ENCODE data around the gene ABCC12.

DNA sequence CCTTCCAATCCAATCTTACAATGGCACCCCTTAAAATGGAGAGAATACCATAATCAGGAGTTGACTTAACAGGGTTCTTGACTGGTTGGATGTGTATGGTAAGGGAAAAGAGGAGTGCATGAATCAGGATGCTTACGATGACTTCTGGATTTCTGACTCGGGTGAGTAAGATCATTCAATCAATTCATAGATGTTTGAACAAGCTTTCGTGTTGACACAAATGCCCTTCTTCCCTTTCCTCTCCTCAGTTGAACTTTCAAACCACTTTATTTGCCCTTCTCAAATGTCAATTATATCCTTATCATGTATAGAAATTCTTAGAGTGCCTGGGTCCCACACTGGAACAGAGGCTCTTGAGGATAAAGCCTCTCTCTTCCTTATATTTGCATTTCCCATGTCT, 25.9 kb downstream of the ABCC12 start:
- no peak for TF ChIP-seq EZH2 (IDR thresholded peaks at IDR 0.05; ENCODE audit: borderline replicate concordance, insufficient read depth, low read depth, low read length, poor library complexity, severe bottlenecking)
- TF ChIP-seq, protein P1, sequence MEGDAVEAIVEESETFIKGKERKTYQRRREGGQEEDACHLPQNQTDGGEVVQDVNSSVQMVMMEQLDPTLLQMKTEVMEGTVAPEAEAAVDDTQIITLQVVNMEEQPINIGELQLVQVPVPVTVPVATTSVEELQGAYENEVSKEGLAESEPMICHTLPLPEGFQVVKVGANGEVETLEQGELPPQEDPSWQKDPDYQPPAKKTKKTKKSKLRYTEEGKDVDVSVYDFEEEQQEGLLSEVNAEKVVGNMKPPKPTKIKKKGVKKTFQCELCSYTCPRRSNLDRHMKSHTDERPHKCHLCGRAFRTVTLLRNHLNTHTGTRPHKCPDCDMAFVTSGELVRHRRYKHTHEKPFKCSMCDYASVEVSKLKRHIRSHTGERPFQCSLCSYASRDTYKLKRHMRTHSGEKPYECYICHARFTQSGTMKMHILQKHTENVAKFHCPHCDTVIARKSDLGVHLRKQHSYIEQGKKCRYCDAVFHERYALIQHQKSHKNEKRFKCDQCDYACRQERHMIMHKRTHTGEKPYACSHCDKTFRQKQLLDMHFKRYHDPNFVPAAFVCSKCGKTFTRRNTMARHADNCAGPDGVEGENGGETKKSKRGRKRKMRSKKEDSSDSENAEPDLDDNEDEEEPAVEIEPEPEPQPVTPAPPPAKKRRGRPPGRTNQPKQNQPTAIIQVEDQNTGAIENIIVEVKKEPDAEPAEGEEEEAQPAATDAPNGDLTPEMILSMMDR (IDR thresholded peaks at IDR 0.05) = no peak
